C4-2B (cell line): ENCODE data around the gene KRT4.

Source experiments
- H3K27ac ChIP-seq: fragments of 450-650 bp; 2 replicates; pipeline ENCODE4 v1.5.1; 2017
- ZFX ChIP-seq: fragments of 450-650 bp; IDR thresholded peaks from 2 replicates; pipeline ENCODE4 v1.6.1; 2017
- TF ChIP-seq, protein P1 (sequence below): fragments of 450-650 bp; conservative IDR thresholded peaks from 2 replicates; pipeline ENCODE4 v1.5.1; 2017; ENCODE audit warnings: mild to moderate bottlenecking

KRT4 gene

DNA sequence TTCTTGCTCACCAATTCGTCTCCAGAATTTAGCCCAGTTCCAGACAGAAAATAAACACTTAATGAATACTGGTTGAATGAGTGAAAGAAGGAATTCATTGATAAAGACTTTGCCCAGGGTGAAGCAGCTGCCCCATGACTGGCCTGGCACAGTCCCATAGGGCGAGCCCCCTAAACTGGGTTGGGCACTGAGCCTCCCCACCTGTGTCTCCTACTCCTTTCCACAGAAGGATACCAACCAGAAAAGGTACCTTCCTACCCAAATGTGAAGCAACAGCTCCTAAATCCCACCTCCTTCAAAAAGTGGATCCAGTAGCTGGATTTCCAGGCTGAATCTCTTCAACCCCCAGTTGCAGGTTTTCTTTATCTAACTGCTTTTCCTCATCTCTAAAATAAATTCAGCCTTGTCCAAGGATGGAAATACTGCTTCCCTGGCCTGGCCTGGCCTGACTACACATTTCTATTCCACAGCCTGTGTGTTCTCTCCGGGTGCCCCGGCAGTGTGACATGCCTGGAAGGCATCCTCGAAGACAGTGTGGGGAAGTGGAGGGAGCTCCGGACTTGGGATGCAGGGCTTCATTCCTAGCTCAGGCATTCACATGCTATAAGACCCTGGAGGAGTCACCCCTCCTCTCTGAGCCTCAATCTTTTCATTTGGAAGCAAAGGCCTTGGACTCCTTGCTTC, 25.6 kb downstream of the KRT4 start:
- no peak for TF ChIP-seq ZFX
- TF ChIP-seq, protein P1, sequence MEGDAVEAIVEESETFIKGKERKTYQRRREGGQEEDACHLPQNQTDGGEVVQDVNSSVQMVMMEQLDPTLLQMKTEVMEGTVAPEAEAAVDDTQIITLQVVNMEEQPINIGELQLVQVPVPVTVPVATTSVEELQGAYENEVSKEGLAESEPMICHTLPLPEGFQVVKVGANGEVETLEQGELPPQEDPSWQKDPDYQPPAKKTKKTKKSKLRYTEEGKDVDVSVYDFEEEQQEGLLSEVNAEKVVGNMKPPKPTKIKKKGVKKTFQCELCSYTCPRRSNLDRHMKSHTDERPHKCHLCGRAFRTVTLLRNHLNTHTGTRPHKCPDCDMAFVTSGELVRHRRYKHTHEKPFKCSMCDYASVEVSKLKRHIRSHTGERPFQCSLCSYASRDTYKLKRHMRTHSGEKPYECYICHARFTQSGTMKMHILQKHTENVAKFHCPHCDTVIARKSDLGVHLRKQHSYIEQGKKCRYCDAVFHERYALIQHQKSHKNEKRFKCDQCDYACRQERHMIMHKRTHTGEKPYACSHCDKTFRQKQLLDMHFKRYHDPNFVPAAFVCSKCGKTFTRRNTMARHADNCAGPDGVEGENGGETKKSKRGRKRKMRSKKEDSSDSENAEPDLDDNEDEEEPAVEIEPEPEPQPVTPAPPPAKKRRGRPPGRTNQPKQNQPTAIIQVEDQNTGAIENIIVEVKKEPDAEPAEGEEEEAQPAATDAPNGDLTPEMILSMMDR, result no peak
- H3K27ac ChIP-seq, result no peak overlapping the region

DNA sequence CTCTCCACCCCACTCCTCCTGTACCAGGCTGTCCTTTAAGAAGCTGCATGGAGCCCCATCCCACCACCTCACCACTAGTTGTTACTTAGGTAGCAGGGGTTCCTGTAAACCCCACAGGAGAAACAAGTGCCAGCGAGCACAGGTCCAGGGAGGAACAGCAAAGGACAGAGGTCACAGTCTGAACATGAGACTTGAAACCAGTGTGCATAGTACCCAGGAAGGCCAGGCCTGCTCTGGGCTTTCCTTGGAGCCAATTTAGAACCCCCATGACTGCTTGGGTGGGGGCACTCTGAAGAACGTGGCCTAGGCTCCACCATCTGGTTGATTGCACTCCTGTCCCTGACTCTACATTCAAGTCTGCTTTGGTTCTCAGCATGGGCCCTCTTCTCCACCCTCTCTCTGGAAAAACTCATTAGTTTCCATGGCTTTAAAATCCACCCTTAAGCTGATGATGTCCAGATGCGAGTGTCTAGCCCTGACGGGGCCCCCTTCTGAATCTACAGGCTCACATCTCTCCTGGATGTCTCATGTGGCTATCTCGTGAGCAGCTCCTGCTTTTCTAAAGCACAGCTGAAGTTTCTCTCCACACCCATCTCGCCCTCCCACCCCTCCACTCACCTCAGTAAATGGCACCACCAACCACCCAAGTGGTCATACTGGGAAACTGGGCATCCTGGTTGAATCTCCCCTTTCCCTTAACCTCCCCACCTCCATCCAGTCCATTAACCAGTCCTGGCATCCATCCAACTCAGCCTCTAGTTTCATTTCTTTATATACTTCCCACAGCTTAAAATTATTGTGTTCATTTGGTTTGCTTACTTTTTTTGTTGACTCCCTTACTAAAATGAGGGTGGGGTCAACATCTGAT, 26.4 kb downstream of the KRT4 start:
- TF ChIP-seq ZFX, result no peak
- TF ChIP-seq, protein P1, result no peak
- no peak overlapping the region for H3K27ac ChIP-seq

DNA sequence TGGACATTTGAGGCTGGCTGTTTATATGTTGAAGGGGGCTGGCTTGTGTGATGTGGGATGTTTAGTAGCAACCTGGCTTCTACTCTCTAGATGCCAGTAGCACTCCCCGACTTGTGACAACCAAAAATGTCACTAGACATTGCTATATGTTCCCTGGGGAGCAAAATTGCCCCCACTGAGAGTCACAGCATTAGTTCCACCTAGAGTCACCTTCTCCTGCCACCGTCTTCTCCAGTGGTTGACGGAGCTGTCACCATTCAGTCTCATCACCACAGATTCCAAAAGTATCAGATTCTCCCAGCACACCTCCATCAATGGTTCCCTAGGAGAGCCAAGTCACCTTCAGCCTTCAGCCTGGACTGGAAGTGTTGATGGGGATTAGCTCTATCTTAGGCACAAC, 29.0 kb downstream of the KRT4 start:
- no peak for TF ChIP-seq ZFX
- TF ChIP-seq, protein P1, result no peak
- no peak overlapping the region; the same call in 1 of the 2 replicates for H3K27ac ChIP-seq

DNA sequence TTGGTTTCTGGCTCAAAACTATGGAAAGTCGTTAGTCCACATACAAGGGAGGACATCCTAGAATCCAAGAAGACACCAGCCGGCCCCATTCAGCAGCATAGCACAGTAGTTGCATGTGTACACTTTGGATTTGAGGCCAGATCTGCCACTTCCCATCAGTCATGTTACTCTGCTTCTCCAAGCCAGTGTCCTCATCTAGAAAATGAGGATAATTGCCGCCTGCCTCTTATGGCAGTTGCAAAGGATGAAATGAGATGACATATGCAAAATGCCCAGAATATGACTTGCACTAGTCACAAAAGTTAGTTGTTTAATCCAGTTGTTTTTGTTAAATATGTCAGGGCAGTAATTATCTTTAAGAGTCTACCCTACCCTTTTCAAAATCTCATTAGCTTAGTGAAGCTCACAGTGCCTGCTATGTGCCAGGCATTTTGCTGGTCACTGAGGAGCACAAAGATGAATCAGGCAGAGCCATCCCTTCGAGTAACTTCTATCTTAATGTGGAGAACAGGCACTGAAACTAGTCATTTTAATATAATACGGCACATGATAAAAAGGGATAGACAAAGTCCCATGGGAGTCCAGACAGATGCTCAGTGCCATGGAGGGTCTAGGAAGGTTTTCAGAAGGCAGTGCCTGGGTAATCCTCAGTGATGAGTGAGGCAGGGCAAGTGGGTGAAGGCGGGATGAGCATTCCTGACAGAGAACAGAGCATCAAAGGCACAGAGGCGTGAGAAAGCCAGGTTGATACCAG, 30.2 kb downstream of the KRT4 start:
- H3K27ac ChIP-seq, result no peak overlapping the region
- no peak for TF ChIP-seq ZFX
- TF ChIP-seq, protein P1, result no peak

DNA sequence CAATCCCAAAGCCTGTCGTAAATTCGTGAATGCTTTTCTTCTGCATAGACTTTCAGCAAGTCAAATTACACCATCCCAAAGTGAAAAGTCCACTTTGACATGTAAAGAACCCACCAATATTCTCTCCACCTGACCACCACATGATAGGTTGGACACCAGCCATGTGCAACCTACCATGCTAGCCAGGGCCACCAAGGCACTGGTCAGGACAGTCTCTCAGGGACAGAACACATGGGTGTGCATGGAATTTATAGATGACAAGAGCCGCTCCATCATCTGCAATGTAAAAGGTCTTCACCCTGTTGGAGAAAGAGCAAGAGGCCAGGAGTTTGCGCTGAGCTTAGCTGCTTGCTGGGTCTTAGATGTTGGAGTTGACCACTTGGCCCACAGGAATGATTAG, 31.4 kb downstream of the KRT4 start:
- no peak overlapping the region for H3K27ac ChIP-seq
- no peak for TF ChIP-seq ZFX
- TF ChIP-seq, protein P1, result no peak

DNA sequence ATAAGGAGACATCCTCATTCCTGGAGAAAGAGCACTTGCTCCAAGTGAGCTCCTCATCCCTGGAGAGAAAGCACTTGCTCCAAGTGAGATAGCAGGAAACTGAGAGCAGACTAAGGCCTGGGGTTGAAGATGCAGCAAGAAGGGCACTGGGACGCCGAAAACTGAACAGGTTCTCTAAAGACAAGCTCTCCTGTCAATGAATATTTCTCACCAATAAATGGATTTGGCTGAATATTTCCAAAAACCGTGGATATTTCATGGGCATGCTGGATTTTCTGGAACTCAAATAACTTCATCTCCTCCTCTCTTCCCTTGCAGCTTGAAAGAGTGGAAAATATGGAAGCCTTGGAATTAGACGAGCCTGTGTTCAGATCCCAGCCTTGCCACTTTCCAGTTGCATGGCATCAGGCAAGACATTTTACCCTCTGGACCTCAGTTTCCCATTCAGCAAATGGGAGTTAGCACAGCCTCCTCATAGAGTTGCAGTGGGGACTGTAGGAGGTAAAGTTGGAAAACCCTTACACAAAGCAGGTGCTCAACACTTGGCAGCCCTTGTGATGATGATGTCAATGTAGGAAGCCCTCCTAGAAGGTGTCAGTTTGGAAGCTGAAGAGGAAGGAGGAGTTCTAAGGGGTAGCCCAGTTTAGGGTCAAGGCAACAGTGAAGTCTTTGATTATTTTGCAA, 32.4 kb downstream of the KRT4 start:
- TF ChIP-seq, protein P1, result no peak
- no peak overlapping the region for H3K27ac ChIP-seq
